Germinal center (tissue), 1 donor: Measurements from ENCODE around the gene CLEC4D.
"Not testable (repeated sequence)": the region's sequence is repeated elsewhere in the genome, so short reads cannot be mapped to it uniquely, and the experiment has no call there.

ENCODE experiments used
- DNase-seq: peaks from one replicate; pipeline ENCODE4 v3.0.0; 2012; ENCODE audit warnings: mixed read lengths, low spot score

The CLEC4D gene

DNA sequence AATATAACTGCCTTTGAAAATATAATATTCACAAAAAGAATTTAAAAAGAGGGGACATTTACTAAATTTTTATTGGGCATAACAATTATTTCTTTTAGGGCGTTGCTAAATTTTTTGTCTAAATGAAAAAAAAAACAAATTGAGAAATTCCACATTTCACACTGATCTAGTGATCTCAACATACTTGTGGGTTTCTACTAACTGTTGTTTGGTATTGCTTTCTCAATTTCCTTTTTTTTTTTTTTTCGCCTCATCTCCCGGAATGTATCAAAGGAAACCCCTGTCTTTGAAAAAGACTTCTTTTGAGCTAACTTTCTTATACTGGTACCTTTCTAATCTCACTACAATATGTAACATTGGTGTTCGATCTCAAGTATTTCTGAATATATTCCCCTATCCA lies at the start of gene CLEC4D:
Gene CLEC4D, plus strand, starts transcription at position 248 of the 400 bp plus-strand sequence. CDS start 230 bp downstream, outside the sequence.
- no peak for DNase-seq

DNA sequence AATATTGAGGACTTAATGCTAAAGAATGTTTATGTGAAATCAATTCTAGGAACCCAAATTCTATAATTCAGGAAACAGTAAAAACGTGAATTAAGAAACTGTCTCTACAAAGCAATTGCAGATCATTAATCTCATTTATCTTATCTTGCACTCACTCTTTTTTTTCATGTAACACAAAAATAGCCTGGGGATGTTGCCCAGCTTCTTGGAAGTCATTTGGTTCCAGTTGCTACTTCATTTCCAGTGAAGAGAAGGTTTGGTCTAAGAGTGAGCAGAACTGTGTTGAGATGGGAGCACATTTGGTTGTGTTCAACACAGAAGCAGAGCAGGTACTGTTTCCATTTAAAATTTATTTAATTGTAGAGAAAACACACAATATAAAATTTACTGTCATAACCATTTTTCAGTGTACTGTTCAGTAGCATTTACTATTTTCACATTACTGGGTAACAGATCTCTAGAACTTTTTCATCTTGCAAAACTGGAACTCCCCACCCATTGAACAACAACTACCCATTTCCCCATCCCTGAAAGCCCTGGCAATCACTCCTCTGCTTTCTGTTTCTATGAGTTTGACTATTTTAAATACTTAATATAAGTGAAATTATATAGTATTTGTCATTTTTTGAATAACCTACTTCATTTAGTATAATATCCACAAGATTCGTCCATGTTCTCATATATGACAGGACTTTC lies 47.9 kb upstream of the CLEC4D start:
- DNase-seq: no peak

DNA sequence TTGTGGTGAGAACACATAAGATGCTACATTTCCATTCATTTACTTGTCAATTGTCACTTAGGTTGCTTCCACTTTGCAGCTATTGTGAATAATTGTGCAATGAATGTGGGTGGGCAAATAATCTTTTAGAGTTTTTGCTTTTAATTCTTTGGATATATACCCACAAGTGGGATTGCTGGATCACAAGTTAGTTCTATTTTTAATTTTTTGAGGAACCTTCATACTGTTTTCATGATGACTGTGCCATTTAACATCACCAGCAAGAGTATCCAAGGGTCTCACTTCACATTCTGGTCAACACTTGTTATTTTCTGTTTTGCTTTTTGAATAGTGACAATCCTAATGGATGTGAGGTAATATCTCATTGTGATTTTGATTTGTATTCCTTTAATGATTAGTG lies 47.1 kb upstream of the CLEC4D start:
- DNase-seq: no peak

DNA sequence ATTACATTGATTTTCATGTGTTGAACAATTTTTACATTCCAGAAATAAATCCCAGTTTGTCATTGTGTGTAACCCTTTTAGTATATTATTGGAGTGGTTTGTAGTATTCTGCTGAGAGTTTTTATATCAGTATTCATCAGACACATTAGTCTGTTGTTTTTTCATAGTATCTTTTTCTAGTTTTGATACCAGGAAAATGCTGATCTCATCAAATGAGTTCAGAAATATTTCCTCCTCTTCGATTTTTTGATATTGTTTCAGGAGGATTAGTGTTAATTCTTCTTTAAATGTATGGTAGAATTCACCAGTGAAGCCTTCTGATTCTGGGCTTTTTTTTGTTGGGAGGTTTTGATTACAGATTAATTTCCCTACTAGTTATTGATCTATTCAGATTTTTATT lies 42.2 kb upstream of the CLEC4D start:
- no peak for DNase-seq

DNA sequence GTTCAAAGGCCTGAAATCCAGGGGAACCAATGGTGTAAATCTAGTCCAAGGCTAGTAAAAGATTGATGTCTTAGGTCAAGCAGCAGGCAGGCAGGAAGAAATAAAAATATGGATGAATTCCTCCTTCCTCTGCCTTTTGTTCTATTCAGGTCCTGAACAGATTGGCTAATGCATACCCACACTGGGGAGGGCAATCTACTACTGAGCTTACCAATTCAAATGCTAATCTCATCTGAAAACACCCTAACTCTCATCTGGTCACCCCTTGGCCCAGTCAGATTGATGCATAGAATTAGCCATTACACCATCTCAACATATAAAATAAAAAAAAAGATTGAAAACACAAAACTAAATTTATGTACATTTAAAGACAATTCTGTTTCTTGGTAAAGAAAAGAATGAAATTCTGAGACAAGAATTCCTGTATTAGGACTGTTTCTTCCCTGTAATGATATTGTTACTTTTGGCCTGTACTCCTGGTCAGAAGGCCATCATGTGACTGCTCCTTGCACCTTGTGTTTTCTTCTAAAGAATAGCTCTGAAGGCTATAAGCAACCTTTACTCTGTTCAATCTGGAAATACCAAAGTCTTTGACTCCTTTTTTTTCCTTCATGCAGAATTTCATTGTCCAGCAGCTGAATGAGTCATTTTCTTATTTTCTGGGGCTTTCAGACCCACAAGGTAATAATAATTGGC lies 37.6 kb upstream of the CLEC4D start:
- no peak for DNase-seq

DNA sequence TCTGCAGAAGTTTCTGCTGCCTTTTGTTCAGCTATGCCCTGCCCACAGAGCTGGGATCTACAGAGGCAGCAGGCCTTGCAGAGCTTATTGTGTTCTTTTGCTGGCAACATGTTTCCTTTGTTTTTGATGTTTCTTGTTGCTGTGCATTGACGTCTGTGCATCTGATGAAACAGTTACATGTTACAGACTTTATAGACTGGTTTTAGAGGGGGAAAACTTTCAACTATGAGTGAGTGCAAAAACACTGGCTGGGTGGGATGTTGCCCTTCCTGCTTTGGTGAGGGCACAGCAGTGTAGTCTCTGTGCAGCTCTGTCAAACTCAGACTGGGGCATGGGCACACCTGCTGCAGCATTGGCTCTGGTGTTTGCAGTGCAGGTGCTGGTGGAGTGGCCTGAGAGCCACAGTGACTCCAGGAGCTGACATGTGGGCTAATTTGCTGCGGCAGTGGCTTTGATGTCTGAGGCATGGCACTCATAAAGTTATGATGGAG lies 30.7 kb upstream of the CLEC4D start:
- no peak for DNase-seq

DNA sequence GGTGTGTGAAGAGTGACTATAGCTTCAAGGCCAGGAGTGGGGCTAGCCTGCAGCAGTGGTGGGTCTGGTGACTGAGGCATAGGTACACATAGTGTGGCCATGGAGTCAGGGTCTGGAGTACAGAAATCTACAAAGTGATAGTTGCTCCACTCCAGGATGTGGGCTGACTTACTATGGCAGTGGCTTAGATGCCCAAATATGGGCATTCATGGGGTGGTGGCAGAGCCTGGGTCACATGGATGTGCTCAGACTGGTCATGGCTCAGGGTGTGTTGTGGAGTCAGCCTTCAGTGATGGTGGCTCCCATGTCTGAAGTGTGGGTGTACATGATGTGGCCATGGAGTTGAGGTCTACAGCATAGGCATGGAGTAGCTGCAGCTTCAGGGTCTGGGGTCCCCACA lies 30.2 kb upstream of the CLEC4D start:
- DNase-seq: no peak

DNA sequence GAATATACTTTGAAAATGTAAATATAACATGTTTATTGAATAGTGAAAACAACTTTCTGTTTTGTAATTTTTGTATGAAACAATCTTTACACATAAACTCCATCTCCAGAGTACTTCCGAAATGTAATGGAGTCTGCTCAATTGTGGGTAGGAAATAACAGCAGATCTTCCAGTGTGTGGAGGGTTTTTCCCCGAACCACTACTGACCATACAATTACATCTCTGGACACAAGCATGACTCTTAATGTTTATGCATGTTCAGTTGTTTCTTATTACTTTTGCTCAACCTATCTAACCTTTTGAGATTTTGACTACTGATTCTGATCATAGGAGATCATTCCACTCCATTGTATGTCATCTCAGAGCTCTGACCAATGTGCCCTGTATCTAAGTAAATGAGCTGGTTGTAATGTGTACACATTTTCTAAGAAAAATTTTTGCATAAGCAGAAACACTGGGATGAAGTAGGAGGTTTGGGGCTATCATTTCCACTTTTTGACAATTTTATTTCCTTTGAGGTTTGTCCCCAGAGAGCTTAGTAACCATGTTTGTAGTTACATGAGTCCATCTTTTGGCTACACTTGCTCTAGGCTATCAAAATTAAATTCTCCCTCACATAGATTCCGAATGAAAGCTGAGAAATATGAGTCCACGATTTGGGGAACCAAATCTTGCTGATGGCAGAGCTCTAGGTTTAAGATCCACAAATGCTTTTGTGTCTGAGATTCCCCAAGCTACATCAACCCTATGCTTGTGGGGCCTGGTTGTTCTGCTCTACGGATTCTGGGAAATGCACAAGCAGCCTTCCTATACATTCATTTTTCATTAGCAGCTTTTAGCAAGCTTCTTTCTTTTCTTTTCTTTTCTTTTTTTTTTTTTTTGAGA lies 21.4 kb upstream of the CLEC4D start:
- DNase-seq: no peak

DNA sequence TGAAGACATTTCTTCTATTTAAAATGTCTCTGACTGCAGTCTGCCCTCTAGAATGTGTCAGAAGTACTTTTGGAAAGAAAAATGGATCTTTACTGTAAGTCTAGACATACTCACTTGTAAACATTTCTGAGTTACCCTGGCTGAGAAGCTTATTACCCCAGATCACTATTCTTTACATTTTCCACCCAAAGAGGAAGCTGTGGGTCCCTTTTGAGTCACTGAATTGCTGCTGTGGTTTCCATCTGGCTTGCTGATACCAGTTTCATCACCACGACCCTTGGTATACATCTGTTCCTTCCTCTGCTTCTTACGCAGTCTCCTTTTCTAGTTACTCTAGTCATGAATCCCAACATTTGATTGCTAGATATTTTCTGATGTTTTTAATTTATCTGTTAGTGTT lies 20.2 kb upstream of the CLEC4D start:
- DNase-seq: peak; percentile 32

DNA sequence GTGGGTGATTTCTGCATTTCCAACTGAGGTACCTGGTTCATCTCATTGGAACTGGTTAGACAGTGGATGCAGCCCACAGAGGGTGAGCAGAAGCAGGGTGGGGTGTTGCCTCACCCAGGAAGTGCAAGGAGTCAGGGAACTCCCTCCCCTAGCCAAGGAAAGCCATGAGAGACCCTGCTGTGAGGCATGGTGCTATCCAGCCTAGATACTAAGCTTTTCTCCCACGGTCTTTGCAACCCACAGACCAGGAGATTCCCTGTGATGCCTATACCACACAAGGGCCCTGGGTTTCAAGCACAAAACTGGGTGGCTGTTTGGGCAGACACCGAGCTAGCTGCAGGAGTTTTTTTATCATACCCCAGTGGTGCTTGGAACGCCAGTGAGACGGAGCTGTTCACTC lies 17.6 kb upstream of the CLEC4D start:
- DNase-seq: not testable (repeated sequence)

DNA sequence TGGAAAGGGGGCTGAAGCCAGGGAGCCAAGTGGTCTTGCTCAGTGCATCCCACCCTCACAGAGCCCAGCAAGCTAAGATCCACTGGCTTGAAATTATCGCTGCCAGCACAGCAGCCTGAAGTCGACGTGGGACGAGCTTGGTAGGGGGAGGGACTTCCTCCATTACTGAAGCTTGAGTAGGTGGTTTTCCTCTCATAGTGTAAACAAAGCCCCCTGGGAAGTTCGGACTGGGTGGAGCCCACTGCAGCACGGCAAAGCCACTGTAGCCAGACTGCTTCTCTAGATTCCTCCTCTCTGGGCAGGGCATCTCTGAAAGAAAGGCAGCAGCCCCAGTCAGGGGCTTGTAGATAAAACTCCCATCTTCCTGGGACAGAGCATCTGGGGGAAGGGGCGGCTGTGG lies 17.2 kb upstream of the CLEC4D start:
- DNase-seq: not testable (repeated sequence)

DNA sequence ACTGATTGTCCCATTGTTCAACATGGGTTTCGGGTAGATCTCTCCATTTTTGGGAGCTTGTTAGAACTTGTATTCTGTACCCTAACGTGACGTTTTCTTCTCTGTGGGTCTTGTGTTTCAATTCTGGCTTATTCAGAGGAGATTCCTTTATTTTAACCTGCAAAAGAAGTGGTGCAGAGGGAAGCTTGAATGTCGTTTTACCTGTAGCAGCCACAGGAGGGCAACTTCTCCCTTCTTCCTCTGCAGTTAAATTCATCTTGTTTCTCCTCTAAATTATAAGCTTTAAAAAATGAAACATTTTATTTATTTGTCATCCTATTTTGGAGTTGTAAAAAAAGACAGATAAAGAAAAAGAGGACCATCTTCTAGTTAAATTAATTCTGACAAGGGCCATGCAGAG lies 13.7 kb upstream of the CLEC4D start:
- DNase-seq: no peak

DNA sequence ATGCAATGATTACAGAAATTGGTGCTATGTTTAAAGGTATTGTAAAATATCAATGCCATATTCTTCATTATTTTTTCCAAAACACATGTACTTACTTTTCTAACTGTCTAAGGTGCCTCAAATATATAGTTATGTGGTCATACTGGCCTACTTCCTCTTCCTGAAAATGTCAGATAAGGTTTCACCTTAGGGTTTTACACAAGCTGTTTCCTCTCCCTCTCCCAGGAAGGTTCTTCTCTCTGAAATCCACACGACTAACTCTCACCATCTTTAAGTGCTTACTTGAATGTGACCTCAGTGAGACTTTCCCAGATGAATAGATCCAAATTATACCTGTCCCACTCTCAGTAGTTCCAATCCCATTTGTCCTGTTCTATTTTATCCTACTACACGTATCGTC lies 11.6 kb upstream of the CLEC4D start:
- DNase-seq: no peak

DNA sequence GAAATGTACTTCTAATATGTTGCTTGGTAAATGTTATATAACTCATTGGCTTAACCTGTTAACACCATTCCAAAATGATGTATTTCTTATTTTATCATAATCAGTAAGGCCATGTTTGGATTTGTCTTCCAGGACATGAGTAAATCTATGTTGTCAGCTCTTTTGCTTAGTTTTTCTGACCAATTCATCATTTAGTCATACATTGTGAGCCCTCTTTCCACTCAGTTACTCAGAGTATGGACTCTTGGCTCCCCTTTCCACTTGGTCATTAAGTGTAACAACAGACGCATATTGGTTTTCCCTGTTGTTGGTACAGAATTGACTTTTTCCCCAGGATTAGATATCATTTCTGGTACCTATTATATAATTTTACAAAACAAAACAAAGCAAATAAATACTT lies 9.0 kb upstream of the CLEC4D start:
- DNase-seq: no peak

DNA sequence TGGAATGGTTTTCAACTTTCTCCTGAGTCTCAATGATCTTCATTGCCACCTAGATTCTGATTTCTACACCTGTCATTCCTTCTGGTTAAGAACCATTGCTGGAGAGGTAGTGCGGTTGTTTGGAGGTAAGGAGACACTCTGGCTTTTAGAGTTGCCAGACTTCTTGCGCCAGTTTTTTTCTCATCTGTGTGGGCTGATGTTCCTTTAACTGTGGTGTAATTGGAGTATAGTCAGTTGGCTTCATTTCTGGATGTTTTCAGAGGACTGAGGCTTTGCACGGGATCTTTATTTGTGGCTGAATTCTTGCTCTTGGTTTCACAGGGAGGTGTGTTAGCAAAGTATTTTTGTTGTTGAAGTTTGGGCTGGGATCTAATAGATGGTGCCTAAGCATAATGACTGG lies 5.7 kb upstream of the CLEC4D start:
- DNase-seq: no peak

DNA sequence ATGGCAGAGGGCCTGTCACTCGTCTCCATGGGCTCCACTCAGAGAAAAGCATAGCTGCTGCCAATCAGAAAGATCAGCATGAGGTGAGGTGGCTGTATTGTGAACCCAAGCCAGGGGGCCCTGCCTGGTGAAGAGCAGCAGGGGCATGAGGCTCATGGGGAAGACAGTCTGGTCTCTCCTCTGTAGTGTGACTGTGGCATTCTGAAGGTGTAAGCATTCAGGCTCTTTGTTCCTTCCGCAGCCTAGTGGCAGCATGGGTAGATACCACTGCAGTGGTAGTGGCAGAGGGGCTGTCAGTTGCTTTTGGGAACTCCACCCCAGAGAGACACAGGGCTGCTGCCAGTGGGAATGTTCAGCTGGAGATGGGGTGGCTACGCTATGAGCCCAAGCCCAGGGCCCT lies 5.1 kb upstream of the CLEC4D start:
- no peak for DNase-seq

DNA sequence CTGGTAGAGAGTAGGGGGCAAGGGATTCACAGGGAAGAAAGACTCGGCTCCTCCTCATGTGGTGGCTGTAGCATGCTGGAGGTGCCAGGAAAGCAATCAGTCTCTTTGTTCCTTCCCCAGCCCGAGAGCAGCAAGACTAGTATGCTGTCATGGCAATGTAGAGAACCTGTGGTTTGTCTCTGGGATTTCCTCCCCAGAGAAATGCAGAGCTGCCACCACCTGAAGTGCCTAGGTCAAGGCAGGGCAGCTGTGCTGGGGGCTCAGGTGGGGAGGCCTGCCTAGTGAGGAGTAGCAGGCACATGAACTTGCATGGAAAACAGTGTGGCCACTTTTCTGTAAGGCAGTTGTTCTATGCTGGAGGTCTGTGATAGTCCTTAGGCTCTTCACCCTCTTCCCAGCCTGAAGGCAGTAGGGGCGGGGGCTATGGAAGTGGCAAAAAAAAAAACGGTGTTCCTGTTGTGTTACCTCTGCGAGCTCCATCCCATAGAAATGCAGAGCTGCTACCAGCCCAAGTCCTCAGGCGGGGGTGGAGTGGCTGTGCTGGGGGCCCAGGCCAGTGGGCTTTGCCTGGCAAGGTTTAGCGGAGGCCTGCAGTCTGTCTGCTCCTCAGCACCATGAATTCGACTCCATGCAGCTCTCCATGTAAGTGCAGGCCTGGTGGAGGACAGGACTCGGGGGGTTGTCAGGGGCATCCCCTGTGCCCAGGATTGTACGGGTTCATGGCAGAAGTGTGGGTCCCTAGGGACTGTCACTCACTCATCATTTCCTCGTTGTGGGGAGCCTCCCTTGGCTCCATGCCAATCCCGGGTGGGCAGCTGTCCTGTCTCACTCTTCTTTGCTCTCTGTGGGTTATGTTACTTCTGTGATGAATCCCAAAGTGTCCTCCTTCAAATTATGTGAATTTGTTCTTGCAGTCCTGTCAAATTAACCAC lies 4.1 kb upstream of the CLEC4D start:
- DNase-seq: no peak

DNA sequence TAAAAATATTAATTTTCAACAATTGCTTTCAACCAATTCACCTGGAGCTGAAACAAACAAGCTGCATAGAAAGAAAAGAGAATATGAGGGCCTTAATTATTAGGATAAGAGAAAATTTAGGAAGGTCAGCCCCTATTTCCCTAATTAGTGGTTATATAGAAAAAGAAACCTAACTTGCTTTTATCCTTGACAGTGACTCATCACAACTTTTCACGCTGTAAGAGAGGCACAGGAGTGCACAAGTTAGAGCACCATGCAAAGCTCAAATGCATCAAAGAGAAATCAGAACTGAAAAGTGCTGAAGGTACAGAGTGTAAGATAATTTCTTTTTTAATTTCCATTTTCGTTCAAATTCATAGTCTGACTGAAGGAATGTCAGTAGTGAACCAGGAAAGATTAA lies 4.7 kb downstream of the CLEC4D start:
- DNase-seq: no peak

DNA sequence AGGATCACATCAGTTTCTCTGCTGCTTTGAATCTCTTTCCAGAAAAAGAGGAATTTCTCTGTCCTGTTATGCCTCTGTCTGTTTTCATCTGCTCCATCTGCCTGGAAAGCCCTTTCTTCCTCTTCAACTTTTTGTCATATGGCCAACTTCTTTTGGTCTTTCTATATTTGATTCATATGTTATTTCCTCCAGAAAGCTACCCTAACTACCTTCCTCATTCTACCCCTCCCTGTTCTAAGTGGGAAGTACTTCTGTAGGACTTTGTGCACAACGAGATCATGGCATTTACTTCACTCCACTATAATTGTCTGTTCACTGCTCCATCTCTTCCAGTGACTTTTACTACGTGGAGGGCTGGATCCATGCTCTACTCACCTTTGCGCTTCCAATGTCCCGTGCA lies 5.9 kb downstream of the CLEC4D start:
- no peak for DNase-seq

DNA sequence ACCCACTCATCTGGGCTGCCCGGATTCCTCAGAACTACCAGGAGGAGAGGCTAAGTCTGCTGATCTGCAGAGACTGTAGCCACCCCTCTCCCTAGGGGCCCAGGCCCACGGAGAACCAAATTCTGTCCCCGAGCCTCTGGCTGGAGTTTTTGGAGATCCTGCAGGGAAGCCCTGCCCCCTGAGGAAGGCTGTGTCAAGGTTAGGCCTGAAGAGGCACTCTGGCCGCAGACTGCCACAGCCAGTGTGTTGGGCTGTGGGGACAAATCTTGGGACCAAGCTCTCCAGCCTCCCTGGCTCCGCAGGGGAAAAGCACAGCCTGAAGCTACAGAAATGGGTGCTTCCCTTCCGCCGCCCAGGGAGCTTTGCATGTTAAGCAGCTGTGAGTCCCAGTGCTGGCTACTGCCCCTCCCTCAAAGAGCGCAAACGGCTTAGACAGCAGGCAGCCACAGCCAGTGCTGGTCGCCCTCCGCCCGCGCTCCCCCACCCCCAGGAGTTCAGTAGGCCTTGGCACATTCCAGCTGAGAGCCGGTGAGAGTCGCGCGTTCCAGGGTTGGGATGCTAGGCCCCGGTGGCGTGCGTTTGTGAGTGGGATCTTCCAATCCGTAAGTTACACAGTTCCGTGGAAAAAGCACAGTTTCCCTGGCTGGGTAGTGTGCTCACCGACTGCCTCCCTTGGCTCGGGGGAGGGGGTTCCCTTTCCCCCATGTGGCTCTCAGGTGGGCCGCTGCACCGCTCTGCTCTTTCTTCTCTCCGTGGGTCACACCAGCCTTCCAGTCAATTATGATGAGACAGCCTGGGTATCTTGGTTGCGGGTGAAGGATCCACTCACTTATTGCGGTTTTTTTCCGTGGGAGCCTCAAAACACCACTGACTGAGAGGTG lies 14.2 kb downstream of the CLEC4D start:
- no peak for DNase-seq

DNA sequence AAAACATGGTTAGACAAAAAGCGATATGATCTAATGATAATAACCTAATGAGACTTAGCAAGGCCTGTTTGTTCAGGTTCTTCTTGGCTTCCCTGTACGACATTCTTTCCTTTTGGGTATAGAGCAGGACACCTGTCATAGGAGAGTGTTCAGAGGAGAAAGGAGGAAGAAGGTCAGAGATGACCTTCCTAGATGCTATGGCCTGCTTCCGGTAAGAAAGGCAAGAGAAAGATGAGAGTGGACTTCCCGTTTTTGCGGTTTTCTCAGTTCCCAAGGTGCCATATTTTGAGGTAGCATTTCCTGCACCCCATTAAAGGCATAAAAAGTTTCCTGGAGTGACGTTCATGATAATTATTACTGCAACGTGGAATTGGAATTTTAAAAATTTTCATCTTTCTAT lies 18.7 kb downstream of the CLEC4D start:
- no peak for DNase-seq
